Uterus (tissue), 4 donors: ENCODE results near the gene ESR2. TPM values are rescaled to one million over a fixed set of nuclear protein-coding genes. Genes with fewer than 3 reads are reported as not detected.

Experiments used
- DNase-seq, 2 donors: peaks; one replicate each; pipeline ENCODE4 v3.0.0-alpha.2; 2019 to 2020
- H3K27ac ChIP-seq, 2 donors: fragments of 200-600 bp; sonication (generic); 1 replicate in 1 of 2; 2 replicates in 1 of 2; pipeline ENCODE4 v1.5.1; 2016 to 2018
- H3K27me3 ChIP-seq, 2 donors: fragments of 200-600 bp; sonication (generic); one replicate each; pipeline ENCODE4 v1.5.1; 2018 to 2019; ENCODE audit warnings: control low read depth in 1 of 2
- H3K36me3 ChIP-seq, 2 donors: fragments of 200-600 bp; sonication (generic); one replicate each; pipeline ENCODE4 v1.5.1; 2019; ENCODE audit warnings: control low read depth in 1 of 2
- H3K4me1 ChIP-seq, 2 donors: fragments of 200-600 bp; sonication (generic); one replicate each; pipeline ENCODE4 v1.5.1; 2018 to 2019; ENCODE audit warnings: control low read depth in 1 of 2
- H3K4me3 ChIP-seq, 2 donors: fragments of 200-600 bp; sonication (generic); 1 replicate in 1 of 2; 2 replicates in 1 of 2; pipeline ENCODE4 v1.5.1; 2018 to 2019; ENCODE audit warnings: mild to moderate bottlenecking in 1 of 2
- H3K9me3 ChIP-seq, 2 donors: fragments of 200-600 bp; sonication (generic); one replicate each; pipeline ENCODE4 v1.5.1; 2019; ENCODE audit warnings: control low read depth in 1 of 2
- CTCF ChIP-seq, 4 experiments: fragments of 200-600 bp in 2 of 4; fragments of 450-650 bp in 2 of 4; sonication (generic) in 2 of 4; IDR thresholded peaks; one replicate each; pipeline ENCODE4 v1.5.1; 2016 to 2019; ENCODE audit warnings: antibody characterized with exemption in 4 of 4, mild to moderate bottlenecking in 2 of 4, moderate library complexity in 1 of 4
- POLR2A ChIP-seq, 2 donors: fragments of 450-650 bp; IDR thresholded peaks; one replicate each; pipeline ENCODE4 v1.6.1; 2016; ENCODE audit warnings: antibody characterized with exemption in 2 of 2, mild to moderate bottlenecking in 1 of 2, moderate library complexity in 1 of 2
- intact Hi-C: fragments of 100-400 bp; cut with DNase I; formaldehyde crosslinking; loops from one replicate; pipeline ENCODE4 v1.15.1; 2023; ENCODE audit warnings: low total_unique reads
- total RNA-seq, 4 donors: library from RNA; depleted of rRNA in 3 of 4; stranded (reverse); fragments of >200 nt in 3 of 4; gene quantifications; one replicate each; pipeline versions ENCODE4 v1.1.0 to v1.2.4, GENCODE V29; 2014 to 2023
- donor health status: DM: yes; HTN: yes; CAD: no.

Gene ESR2
- total RNA-seq, 4 donors from 2014 or later: 0.41 to 8.2 (median 3.9) TPM

DNA sequence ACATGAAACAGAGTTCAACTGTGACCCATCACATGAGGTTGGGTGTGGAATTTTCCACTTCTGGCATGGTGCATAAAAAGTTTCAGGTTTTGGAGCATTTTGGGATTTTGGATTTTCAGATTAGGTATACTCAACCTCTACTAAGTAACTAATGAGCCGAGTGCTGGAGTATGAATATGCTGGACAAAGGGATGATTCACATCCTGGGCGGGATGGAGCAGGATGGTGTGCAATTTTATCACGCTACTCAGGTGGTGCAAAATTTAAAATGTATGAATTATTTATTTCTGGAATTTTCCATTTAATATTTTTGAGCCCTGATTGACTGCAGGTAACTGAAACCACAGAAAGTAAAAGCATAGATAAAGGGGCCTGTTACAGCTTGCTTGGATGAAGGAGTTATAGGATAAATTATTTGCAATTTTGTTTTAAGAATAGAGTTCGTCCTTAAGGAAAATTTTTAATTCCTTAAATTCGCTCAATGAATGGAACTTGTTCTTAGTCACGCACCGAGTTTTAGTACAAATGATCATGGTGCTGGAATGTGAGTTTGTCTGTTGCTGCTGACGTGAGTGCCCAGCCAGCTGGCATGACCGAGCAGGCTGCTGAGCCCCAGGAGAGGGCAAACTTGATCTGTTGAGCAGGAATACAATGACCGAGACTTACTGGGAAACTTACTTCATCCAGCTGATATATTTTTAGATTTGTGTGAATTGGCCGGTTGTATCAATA lies 176.3 kb downstream of the ESR2 start:
- no peak for TF ChIP-seq POLR2A (IDR thresholded peaks at IDR 0.05)
- no peak for TF ChIP-seq CTCF (IDR thresholded peaks at IDR 0.05)
- Histone ChIP-seq H3K36me3 (no peaks in the 10 kb centered on the region), H3K27ac (no peak overlapping the region), H3K4me3 (no peak overlapping the region), H3K4me1 (no peaks in the 10 kb centered on the region), H3K27me3 (no peaks in the 10 kb centered on the region), H3K9me3 (no peaks in the 10 kb centered on the region)
- intact Hi-C loops: no loop called here
- no peak for DNase-seq

DNA sequence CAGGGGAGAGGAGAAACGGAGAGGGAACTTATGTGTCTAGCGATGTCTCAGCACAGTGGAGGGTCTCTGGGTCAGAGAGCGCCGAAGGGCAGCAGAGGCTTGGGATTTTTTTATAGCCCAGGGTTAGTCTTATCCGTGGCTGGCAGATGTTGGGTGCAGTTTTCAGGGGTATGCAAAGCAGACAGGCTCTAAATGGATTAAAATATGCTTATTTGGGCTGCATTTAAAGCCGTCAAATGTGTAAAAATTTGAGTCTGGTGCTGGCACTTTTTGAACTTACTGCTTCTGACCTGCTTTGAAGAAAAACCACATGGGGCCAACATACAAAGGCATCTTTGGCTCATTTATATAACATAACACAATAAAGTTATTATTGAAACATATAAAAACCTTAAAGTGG lies 178.8 kb downstream of the ESR2 start:
- no peak for DNase-seq
- H3K4me3 ChIP-seq: no peak overlapping the region
- intact Hi-C loops: no loop called here
- H3K36me3 ChIP-seq: no peaks in the 10 kb centered on the region
- TF ChIP-seq CTCF (IDR thresholded peaks at IDR 0.05): no peak
- no peak for TF ChIP-seq POLR2A (IDR thresholded peaks at IDR 0.05)
- H3K9me3 ChIP-seq: no peaks in the 10 kb centered on the region
- H3K27me3 ChIP-seq: no peaks in the 10 kb centered on the region
- no peak overlapping the region for H3K27ac ChIP-seq
- no peaks in the 10 kb centered on the region for H3K4me1 ChIP-seq

DNA sequence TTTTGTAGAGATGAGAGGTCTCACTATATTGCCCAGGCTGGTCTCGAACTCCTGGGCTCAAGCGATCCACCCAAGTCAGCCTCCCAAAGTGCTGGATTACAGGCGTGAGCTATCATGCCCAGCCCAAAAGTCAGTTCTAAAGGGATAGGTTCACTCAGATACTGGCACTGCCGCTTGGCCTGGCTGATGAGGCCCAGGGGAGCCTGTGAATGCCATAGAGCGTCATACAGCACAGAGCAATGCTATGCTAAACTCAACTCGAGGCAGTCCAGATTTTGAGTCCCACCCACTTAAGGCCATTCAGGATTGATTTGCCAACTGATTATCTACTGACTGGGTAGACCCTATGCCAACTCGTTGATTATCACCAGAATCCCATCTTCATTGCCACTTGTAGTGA lies 179.4 kb downstream of the ESR2 start:
- no peaks in the 10 kb centered on the region for H3K36me3 ChIP-seq
- intact Hi-C loops: no loop called here
- no peak for TF ChIP-seq POLR2A (IDR thresholded peaks at IDR 0.05)
- no peak for TF ChIP-seq CTCF (IDR thresholded peaks at IDR 0.05)

DNA sequence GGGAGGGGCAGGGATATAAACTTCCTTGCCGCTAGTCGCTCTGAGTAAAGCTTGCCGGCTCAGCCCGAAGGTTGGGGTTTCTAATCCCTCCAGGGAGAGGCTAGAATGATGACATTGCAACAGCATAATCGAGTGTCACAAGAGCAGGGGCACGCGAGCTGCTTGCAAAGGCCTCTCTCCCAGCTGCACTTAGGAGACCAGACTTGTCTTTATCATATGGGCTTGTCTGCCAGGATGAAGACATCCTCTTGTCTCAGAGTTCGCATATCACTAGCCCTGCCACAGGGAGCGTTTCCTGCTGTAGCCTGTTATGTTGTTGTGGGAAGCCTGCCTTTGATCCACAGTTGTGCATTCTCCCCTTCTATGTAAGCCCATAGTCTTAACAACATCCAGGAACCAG lies 180.0 kb downstream of the ESR2 start:
- intact Hi-C loops: no loop called here
- Histone ChIP-seq H3K4me1 (no peaks in the 10 kb centered on the region), H3K9me3 (no peaks in the 10 kb centered on the region), H3K27me3 (no peaks in the 10 kb centered on the region), H3K36me3 (no peaks in the 10 kb centered on the region), H3K27ac (no peak overlapping the region), H3K4me3 (no peak overlapping the region)
- TF ChIP-seq POLR2A (IDR thresholded peaks at IDR 0.05) (no peak), CTCF (IDR thresholded peaks at IDR 0.05) (no peak)
- no peak for DNase-seq

More for the DNA sequence above, 179.4 kb downstream of the ESR2 start:
- no peaks in the 10 kb centered on the region for H3K27me3 ChIP-seq
- H3K4me1 ChIP-seq: no peaks in the 10 kb centered on the region
- no peak for DNase-seq
- H3K4me3 ChIP-seq: no peak overlapping the region
- no peak overlapping the region for H3K27ac ChIP-seq
- H3K9me3 ChIP-seq: no peaks in the 10 kb centered on the region

- no peak overlapping the region for H3K4me3 ChIP-seq
- no peaks in the 10 kb centered on the region for H3K9me3 ChIP-seq
- no peaks in the 10 kb centered on the region for H3K36me3 ChIP-seq
- no peaks in the 10 kb centered on the region for H3K27me3 ChIP-seq
- no peak overlapping the region for H3K27ac ChIP-seq
- DNase-seq: no peak
- TF ChIP-seq CTCF (IDR thresholded peaks at IDR 0.05): no peak
- TF ChIP-seq POLR2A (IDR thresholded peaks at IDR 0.05): no peak
- intact Hi-C loops: no loop called here
- no peaks in the 10 kb centered on the region for H3K4me1 ChIP-seq
These were observed 181.1 kb downstream of the ESR2 start for GRCh38 chr14:64112867-64113678.
